Amniotic stem cell (primary cell): ENCODE data around the gene SDE2.
"Not testable (repeated sequence)": the region's sequence is repeated elsewhere in the genome, so short reads cannot be mapped to it uniquely, and the experiment has no call there.

ENCODE experiments used
- DNase-seq: peaks from one replicate; lab custom pipeline; 2025; lab: John Stamatoyannopoulos, UW

SDE2 gene

DNA sequence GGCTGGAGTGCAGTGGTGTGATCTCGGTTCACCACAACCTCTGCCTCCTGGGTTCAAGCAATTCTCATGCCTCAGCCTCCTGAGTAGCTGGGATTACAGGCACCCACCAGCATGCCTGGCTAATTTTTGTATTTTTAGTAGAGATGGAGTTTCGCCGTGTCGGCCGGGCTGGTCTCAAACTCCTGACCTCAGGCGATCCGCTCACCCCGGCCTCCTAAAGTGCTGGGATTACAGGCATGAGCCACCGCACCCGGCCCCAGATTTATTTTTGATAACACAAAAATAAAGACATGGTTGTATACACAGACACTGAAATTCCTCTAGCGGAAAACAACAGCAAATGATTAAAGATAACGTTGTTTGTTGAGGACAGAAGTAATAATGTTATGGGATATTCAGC lies 24.0 kb downstream of the SDE2 start:
- DNase-seq, result not testable (repeated sequence)

DNA sequence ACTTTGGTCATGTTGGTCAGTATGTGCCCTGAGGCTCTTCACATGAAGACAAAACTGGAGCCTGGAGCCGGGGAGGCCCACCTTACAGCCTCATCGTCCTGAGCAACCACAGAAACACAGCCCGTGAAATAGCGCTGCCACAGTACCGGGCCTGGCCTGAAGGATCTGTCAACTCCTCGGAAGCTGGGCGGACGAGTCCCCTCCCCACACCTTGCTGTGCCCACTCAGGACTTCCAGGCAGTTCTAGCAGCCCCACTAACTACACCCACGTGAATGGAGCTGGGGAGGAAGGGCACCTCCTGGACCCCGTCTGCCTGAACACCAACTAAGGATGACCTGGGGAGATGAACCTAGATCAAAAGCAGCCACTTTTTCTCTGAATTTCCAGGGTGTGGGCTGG lies 24.7 kb downstream of the SDE2 start:
- DNase-seq, result no peak

GRCh38 chr1:225973158-225973557 lies 26.0 kb downstream of the SDE2 start:
- no peak for DNase-seq

GRCh38 chr1:225972344-225973152 lies 26.6 kb downstream of the SDE2 start:
- no peak for DNase-seq

- DNase-seq, result not testable (repeated sequence)
Measured at GRCh38 chr1:225970592-225971157, 28.5 kb downstream of the SDE2 start.

GRCh38 chr1:225969751-225970150 lies 29.4 kb downstream of the SDE2 start:
- DNase-seq, result not testable (repeated sequence)

DNA sequence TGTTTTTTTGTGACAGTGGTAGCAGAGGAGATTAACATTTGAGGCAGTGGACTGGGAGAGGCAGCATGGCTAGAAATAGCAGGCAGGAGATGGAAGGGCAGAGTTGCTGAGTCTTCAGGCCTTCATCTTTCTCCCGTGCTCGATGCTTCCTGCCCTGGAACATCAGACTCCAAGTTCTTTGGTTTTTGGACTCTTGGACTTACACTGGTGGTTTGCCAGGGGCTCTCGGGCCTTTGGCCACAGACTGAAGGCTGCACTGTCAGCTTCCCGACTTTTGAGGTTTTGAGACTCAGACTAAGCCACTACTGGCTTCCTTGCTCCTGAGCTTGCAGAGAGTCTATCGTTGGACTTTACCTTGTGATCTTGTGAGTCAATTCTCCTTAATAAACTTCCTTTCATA lies 33.9 kb downstream of the SDE2 start:
- DNase-seq, result no peak

- DNase-seq, result no peak
Measured at GRCh38 chr1:225963735-225964530, 35.2 kb downstream of the SDE2 start.

DNA sequence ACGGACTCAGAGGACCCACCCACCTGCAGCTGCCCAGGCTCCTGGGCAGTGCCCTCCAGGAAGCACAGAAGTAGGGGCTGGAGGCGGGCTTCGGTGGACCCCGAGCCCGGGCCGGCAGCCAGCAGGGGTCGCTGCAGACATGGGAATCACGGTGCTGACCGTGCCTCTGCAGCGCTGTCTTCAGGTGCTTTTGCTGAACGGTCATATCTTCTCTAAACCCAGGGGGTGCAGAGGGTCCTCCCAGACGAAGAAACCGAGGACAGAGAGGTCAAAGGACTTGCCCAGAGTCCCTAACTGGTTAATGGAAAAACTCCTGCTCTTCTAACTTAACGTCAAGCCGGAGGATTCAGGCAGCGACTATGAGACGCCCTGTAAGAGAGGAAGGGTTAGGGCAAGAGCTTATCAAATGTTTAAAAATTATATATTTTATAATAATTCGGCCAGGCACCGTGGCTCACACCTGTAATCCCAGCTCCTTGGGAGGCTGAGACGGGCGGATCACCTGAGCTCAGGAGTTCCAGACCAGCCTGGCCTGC lies 36.6 kb downstream of the SDE2 start:
- DNase-seq, result no peak

GRCh38 chr1:225961659-225962439 lies 37.3 kb downstream of the SDE2 start:
- DNase-seq, result no peak

GRCh38 chr1:225958041-225958440 lies 41.1 kb downstream of the SDE2 start:
- DNase-seq, result no peak

GRCh38 chr1:225954753-225955152 lies 44.4 kb downstream of the SDE2 start:
- no peak for DNase-seq

DNA sequence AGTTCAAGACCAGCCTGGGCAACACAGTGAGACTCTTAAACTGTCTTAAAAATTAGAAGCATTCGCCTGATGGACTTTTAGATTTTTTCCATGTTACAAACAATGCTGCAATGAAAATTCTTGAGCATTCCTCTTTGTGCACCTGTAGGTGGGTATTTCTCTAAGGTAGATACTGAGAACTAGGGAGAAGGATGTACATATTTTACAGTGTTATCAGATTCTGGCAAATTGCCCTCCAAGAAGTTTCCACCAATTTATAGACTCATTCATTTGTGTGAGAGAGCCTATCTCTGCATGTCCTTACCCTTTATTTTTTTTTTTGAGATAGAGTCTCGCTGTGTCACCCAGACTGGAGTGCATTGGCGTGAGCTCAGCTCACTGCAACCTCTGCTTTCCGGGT lies 45.8 kb downstream of the SDE2 start:
- DNase-seq, result no peak

DNA sequence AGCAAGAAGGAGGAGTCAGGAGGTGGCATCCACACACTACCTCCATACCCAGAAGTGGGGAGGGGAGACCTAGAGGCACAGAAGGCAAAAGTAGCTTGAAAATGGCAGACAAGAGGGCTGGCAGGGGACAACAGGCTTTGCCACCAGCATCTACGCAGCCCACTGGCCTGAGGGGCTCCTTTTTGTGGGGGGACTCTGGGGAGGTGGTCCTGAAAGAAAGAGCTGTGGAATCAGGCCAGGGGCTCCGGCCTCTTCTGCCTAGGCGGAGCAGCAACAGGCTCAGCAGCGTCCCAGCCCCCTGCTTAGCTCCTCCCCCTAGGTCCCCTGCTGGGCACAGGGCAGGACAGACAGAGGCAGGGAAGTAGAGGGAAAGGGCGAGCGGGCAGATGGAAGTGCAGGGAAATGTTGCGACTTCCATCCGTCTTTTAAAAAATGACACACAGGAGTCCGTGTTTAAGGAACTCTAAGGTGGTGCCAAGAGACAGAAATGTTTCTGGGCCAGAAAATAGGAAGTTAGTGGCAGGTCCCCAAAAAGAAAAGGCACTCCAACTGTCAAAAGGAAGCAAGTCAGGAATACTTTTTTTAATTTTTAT lies 48.1 kb downstream of the SDE2 start:
- no peak for DNase-seq

DNA sequence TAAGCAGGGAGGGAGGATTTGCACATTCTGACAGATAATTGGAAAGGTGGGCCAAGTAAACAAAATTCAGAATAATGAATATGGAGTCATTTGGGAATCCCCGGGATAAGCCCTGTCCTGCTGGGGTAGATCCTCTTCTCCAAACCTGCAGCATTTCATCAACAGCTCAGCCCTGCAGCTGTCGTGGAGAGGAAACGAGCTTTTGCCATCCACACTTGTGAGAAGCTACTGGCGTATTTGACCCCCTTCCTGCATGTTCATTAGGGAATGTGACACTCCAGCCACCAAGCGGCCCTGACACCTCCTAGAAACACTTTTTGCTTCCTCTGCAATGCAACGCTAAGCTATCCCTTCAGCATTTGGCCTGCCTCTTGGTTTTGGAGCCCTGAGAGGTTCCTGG lies 50.1 kb downstream of the SDE2 start:
- DNase-seq, result no peak

- DNase-seq, result no peak
Measured at GRCh38 chr1:225946803-225947202, 52.3 kb downstream of the SDE2 start.

DNA sequence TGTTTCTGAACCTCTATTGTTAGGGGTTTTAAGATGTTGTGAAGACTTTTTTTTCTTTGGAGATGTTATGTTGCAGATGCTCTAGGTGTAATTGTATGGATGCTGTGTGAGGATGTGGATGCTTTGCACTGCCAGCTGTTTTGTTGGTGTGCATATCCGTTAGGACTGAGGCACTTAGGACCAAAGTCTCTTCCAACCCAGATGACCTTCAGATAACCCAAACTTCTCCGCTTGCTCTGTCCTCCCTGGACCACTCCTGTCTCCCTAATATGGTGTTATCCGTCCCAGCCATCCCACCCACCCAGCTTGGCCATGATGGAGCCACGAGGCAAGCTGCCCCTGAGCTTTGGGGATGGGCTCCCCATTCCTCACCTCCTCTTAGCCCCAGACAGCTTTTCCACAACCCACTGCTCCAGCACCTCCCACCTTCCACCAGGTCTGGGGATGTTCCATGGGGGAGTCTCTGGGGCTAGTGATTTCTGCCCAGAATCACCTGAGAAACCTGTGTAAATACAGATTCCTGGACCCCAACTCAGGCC lies 53.0 kb downstream of the SDE2 start:
- DNase-seq, result no peak

- DNase-seq, result no peak
Measured at GRCh38 chr1:225945564-225945963, 53.6 kb downstream of the SDE2 start.

DNA sequence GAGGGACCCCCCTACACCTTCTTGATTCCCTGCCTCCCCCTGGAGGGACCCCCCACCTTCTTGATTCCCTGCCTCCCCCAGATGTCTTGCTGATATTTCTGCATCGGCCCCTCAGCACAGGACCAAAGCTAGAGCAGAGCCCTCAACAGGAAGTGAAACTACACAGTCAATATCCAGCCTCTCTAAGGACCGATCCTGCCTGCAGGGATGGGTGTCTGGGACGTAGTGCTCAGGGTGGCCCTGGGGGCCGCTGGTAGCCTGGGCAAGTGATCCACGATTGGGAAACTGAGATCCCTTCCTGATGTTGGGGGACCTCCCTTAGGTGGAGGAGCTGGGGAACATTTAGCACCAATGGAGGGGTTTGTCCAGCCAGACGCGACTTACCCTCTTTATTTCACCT lies 54.2 kb downstream of the SDE2 start:
- DNase-seq, result no peak

GRCh38 chr1:225944387-225944786 lies 54.8 kb downstream of the SDE2 start:
- no peak for DNase-seq

DNA sequence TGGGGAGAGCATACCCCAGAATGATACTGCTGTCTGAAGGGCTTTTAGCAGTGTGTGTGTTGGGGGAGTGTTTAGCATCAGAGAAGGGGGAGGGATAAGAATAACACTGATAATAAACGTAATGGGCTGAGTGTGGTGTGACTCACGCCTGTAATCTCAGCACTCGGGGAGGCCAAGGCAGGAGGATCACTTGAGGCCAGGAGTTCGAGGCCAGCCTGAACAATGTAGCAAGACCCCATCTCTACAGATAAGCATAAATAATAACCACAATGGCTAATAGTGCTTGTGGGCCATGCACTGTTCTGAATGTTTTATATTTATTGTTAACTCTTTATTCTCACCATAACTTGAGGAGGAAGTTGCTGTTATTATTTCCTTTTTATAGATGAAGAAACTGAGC lies 55.6 kb downstream of the SDE2 start:
- no peak for DNase-seq
